ENCODE measurements around the gene ZNF385A.
"Not testable (repeated sequence)": the region's sequence is repeated elsewhere in the genome, so short reads cannot be mapped to it uniquely, and the experiment has no call there.

ZNF385A gene

DNA sequence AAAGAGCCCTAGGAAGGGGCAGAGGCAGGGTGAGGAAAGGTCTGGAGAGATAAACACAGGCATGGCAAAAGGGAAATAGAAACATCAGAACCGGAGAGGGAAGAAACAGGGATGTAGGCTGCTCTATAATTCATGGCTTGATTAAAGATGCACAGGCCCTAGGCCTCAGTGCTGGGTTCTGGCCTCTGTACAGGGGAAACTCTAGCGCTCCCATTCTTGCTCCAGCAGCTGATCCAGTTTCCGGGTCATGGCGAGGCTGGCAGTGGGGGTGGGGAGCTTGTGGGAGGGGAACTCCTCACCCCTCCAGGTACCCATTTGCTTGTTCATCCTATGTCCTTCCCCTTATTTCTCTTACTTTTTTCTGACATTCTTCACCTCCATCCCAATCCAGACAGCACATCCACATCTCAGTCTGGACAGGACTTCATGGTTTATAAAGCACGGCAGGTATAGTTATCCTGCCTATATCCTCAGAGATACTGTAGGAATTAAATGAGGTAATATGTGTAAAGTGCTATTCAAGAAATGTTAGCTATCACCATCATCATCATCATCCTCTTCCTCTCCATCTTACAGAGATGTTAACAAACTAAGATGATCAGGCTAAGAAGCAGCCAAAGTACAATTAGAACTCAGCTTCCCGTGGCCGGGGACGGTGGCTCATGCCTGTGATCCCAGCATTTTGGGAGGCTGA, 12.3 kb downstream of the ZNF385A start:
- no peak for DNase-seq

- peak; percentile 85 for DNase-seq
Measured at GRCh38 chr12:54371328-54372112, 13.0 kb downstream of the ZNF385A start.

GRCh38 chr12:54370171-54370730, 14.3 kb downstream of the ZNF385A start:
- no peak for DNase-seq

- no peak for DNase-seq
Measured at GRCh38 chr12:54369597-54370131, 14.9 kb downstream of the ZNF385A start.

DNA sequence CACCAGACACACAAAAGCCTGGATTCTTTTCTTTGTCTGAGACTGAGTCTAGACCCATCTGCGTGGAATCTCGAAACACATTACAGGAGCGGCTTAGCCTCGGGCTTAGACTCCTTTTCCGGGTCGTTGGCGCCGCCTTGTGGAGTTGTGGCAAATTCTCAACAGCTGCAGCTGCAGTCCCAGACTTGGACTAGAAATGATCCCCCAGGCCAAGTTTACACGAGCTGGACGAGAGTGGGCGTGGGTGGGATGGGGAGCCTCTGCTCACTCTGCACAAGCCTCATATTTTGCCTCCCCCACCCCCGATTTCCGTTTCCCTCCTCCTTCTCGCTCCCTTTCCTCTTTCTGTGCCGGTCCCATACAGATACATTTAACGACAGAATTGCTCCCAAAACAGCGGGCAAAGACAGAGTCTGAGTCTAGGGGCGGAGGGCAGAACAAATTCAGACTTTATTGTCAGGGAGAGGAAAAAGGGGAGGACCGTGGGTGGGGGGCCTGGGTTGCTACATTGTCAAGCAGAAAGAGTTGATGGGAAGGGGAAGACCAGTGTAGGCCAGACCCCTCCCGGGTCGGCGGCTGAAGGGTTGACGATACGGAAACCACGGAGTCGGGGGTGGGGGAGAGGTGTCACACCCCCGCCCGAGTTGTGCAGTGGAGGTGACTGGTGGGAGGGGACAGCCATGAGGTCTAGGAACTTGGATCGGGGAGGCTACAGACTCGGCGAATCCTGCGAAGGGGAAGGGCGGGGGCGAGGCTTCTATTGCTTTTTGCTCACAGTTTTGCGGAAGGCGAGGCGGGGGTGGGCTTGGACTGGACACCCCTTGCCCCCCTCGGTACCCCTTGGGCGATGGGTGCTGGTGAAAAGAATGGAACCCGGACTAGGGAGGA, 15.6 kb downstream of the ZNF385A start:
- peak; percentile 63 for DNase-seq

GRCh38 chr12:54368025-54368708, 16.4 kb downstream of the ZNF385A start:
- no peak for DNase-seq

GRCh38 chr12:54364413-54364812, 20.1 kb downstream of the ZNF385A start, which contains the start of gene GPR84:
TSS of gene GPR84 (minus strand) at chr12:54364486. CDS start at chr12:54363851, 635 bp downstream.
- DNase-seq = no peak

GRCh38 chr12:54363618-54364017, 20.9 kb downstream of the ZNF385A start:
- no peak for DNase-seq

- DNase-seq = no peak
Measured at GRCh38 chr12:54363047-54363446, 21.5 kb downstream of the ZNF385A start.

DNA sequence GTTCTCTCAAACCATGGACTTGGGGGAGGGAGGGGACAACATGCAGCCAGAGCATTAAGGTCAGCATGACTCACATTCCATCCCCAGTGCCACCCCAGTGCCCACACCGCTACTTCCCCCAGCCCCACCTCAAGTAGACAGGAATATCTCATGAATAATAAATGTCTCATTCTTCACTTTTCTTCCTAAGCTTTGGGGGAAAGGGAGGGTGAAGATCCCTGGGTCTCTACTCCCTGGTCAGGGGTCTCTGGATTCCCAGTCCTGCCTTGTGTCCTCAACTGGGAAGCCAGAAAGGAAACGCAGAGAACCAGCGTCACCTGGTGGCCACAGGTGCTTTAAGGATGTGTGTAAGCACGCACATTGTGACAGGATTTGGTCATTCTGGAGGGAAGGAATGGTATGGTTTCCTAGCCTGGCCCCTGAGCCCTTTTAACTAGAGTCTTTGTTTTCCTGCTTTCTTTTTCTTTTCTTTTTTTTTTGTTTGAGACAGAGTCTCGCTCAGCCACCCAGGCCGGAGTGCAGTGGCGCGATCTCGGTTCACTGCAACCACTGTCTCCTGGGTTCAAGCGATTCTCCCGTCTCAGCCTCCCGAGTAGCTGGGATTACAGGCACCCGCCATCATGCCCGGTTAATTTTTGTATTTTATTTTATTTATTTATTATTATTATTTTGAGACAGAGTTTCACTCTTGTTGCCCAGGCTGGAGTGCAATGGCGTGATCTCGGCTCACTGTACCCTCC, 23.6 kb downstream of the ZNF385A start:
- peak; percentile 65 for DNase-seq

GRCh38 chr12:54359762-54360351, 24.7 kb downstream of the ZNF385A start:
- no peak for DNase-seq

DNA sequence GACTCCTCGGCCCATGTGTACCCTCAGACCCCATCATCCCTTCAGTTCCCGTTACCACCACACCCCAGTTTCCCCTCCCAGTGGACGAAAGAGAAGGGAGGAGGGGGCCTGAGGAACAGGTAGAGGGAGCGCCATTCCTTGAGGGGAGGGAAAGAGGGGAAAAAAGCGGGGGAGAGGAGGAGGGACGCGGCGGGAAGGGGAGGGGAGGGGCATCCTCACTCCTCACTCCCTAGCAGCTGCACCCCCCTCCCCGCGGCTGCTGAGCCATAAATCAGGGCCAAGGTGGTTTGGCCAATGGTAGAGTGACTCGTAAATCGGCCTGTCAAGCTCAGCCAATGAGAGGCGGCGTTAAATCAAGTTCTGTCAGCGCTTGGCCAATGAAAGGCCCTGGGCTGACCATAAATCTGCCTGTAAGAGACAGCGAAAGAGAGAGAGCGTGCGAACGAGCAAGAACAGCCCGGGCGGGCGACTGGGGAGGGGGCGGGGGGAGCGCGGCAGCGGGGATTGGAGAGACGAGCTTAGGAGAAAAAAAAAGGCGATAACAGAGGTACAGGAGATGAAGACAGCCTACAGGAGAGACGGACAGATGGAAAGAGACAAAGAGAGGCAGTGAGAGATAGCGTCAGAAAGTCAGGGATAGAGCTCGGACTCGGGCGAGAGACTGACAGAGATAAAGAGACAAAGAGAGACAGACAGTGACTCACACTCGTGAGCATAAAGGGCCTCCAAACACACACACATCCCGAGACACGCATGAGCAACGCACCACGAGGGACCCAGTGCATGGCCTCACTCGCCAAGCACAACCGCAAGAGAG, 25.4 kb downstream of the ZNF385A start:
- DNase-seq = peak; percentile 96

DNA sequence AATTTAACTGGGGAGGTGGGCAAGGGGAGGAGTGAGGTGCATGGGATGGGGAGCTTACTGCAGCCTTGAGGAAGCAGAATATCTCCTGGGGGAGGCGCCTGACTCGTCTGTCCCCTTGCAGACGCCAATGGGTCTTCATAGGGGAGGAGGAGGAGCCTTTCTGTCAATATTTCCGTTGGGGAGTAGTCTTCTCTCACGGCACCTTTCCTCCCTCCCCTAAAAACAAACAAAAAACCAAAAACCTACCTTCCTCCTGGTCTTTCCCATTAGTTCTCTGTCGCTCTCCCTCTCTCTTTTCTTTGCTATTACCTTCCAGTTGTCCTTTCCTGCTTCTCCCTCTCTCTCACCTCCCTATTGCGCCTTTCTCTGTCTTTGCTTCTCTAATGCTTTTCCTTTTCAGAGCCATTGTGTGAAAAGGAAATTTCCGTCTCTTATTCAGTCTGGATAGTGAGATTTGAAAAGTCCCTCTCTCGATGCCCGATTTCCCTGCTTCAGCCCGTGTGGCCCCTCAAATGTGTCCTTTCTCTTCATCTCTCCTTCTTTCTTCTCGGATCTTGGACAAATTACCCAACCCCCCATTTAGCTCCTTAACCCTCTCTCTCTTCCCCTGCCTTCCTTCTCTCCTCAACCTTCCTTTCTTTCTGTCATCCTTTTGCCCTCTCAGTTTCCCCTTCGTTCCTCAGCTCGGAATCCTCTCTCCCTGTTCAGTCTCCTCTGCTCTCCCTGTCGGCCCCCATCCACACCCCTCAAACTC, 26.2 kb downstream of the ZNF385A start:
- peak; percentile 66 for DNase-seq

- DNase-seq = no peak
Measured at GRCh38 chr12:54357506-54358190, 26.9 kb downstream of the ZNF385A start.

DNA sequence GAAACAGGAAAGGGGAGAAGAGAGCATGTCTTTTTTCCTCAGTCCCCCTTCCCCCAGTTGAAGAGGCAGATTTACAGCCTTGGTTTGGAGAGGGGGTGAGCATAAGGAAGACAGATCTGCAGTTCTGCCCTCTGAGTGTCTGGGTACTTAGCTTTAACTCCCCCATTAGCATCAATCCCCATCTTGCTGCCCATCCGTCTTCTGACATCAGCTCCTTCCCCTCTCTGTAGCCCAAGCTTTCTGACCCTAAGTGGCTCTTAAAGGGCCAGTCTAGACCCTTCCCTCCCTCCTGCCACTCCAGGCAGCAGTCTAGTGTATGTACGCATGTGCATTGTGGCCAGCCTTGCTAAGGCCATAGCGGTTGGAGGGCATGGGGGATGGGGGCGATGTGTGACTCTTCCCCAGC, 27.6 kb downstream of the ZNF385A start:
- no peak for DNase-seq

DNA sequence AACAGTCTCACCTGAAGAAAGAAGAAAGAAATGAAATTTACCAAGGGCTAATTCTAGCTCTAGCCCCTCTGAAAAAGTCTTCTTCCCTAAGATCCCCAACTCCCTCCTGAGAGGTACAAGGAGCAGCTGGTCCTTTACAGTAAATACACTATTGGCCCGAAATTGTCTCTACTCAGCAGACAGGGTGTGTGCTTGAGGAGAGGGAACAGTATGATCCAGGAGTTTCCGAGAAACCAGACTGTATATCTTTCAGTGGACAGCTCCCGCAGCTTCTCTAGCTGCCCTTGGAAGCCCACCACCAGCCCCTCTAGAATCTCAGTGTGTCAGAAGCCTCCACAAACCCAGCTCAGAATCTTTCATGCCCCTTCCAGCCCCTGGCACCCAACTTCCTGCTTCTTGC, 28.3 kb downstream of the ZNF385A start:
- DNase-seq = no peak

DNA sequence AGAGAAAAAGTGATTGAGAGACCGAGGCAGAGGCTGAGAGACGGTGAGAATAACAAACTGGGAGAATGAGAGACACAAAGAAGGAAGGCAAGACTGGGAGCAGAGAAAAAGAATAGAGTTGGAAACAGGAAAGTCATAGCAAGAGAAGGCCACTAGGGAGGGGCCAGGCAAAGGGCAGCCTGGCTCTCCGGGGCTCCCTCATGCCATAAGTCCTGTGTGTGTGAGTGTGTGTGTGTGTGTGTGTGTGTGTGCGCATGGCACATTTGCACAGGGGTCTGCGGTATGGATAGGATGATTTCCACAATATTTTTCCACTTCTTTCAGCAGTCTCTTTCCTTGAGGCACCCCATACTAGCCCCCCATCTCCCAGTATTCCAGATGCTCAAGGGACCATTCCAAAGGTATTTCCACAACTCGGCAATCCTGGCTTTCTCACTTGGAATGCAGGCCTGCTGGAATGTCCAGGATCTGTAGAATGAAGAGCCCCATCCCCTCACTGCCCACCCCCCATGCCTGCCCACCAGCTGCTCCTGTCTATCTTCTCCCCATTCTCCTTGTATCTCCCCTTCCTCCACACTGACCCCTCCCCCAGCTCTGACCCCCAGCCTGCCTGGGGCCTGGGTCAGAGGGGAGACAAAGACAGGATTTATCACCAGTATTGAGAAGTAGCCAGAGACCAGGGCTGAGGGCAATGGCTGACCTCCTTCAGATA, 29.3 kb downstream of the ZNF385A start:
- no peak for DNase-seq

DNA sequence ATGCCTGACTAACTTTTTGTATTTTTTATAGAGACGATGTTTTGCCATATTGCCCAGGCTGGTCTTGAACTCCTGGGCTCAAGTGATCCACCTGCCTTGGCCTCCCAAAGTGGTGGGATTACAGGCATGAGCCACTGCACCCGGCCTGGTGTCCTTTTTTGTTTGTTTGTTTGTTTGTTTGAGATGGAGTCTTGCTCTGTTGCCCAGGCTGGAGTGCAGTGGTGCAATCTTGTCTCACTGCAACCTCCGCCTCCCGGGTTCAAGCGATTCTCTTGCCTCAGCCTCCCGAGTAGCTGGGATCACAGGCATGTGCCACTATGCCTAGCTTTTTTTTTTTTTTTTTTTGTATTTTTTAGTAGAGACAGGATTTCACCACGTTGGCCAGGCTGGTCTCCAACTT, 30.3 kb downstream of the ZNF385A start:
- not testable (repeated sequence) for DNase-seq

All from NCI-H2029 treated with DMSO at 0.1 percent for 48 hours (cell line).